Ovary (tissue), 3 donors: ENCODE measurements around the gene DOHH.

Experiments
- CTCF ChIP-seq, 3 donors: fragments of 450-650 bp in 2 of 3; fragments of 200-600 bp in 1 of 3; IDR thresholded peaks; one replicate each; pipeline versions ENCODE4 v1.5.1 to v1.8.0; 2016 to 2022; ENCODE audit warnings: antibody characterized with exemption in 3 of 3, mild to moderate bottlenecking in 1 of 3
- EP300 ChIP-seq: sonication (generic); formaldehyde crosslinking; IDR thresholded peaks from one replicate; pipeline ENCODE4 v1.6.1; 2017; ENCODE audit warnings: antibody characterized with exemption
- POLR2A ChIP-seq: fragments of 450-650 bp; IDR thresholded peaks from one replicate; pipeline ENCODE4 v1.6.1; 2017; ENCODE audit warnings: antibody characterized with exemption, mild to moderate bottlenecking, moderate library complexity
- donor health status: DM: no; HTN: no; CAD: no.

- TF ChIP-seq CTCF (IDR thresholded peaks at IDR 0.05): no peak
- no peak for TF ChIP-seq POLR2A
- TF ChIP-seq EP300: no peak
These were observed 26.2 kb upstream of the DOHH start for GRCh38 chr19:3526507-3527237.
